Stimulated activated memory B cell treated with anti-CD40 and anti-IgM and Interleukin-4, amounts not matched to agents 10 μg/mL and 1 μg/mL and 100 μg/mL, for 72 hours (primary cell): ENCODE data around the gene TAF4.
"Not testable (repeated sequence)": the region's sequence is repeated elsewhere in the genome, so short reads cannot be mapped to it uniquely, and the experiment has no call there.

ENCODE experiments used
- ATAC-seq: fragments of 150-1000 bp; cut with Tn5 transposase; 2 replicates; pipeline ENCODE4 v1.10.0; 2021
- H3K27ac Mint-ChIP-seq: one replicate; pipeline ENCODE4 v1.8.0; 2022; ENCODE audit warnings: mild to moderate bottlenecking, mixed read lengths
- H3K27me3 Mint-ChIP-seq: one replicate; pipeline ENCODE4 v1.8.0; 2022; ENCODE audit warnings: mixed read lengths
- H3K36me3 Mint-ChIP-seq: one replicate; pipeline ENCODE4 v1.8.0; 2022; ENCODE audit warnings: mixed read lengths
- H3K4me1 Mint-ChIP-seq: one replicate; pipeline ENCODE4 v1.8.0; 2022; ENCODE audit warnings: mixed read lengths
- H3K4me3 Mint-ChIP-seq: one replicate; pipeline ENCODE4 v1.8.0; 2022; ENCODE audit warnings: mild to moderate bottlenecking, moderate library complexity, mixed read lengths
- H3K9me3 Mint-ChIP-seq: one replicate; pipeline ENCODE4 v1.8.0; 2022; ENCODE audit warnings: mixed read lengths

Gene TAF4

GRCh38 chr20:62066339-62066982, 780 bp upstream of the TAF4 start:
- Mint-ChIP-seq H3K4me3 (peak overlapping the region; percentile 95), H3K4me1 (peaks cover 44% of the 10 kb centered on the region), H3K9me3 (no peaks in the 10 kb centered on the region), H3K27ac (peak overlapping the region; percentile 88), H3K27me3 (peaks cover 7% of the 10 kb centered on the region), H3K36me3 (peaks cover 7% of the 10 kb centered on the region)
- peak; percentile 58 for ATAC-seq

DNA sequence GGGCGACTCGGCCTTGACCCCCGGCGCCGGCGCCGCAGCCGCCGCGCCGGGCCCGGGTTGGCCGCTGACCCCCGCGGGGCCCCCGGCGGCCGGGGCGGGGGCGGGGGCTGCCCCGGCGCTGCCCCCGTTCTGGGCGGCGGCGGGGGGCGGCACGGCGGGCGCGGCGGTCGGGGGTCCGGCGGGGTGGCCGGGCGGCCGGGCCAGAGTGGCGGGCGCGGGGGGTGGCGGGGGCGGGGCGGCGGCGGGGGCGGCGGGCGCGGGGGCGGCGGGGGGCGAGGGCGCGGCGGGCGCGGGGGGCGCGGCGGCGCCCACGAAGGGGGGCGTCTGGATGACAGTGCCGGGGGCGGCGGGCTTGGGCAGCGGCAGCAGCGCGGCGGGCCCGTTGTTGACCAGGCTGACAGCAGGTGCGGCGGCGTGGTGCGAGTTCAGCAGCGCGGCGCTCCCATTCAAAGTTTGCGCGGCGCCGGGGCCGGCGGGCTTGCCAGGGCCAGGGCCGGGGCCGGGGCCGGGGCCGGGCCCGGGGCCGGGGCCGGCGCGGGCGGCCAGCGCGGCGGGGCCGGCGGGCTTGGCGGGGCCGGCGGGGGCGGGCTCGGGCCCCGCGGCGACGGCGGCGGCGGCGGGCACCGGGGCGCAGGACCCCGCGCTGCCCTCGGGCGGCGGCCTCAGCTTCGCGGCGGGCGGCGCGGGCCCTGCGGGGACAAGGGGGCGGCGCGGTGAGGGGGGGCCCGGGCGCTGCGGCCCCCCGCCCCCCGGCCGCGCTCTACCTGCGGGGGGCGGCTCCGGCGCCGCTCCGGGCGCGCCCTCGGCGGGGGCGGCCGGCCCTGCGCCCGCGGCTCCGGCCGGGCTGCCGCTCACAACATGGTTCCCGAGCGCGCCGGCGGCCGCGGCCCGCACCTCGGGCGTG, 659 bp downstream of the TAF4 start:
- H3K9me3 Mint-ChIP-seq, result no peaks in the 10 kb centered on the region
- H3K27me3 Mint-ChIP-seq, result no peaks in the 10 kb centered on the region
- peak; percentile 40 for ATAC-seq
- H3K27ac Mint-ChIP-seq, result no peak overlapping the region
- peaks cover 59% of the 10 kb centered on the region for H3K4me1 Mint-ChIP-seq
- H3K4me3 Mint-ChIP-seq, result peak overlapping the region; percentile 31
- H3K36me3 Mint-ChIP-seq, result peaks cover 11% of the 10 kb centered on the region

GRCh38 chr20:62063981-62064769, 1.5 kb downstream of the TAF4 start:
- Mint-ChIP-seq H3K27ac (peak overlapping the region; percentile 35), H3K4me1 (peaks cover 67% of the 10 kb centered on the region), H3K9me3 (no peaks in the 10 kb centered on the region), H3K36me3 (peaks cover 18% of the 10 kb centered on the region), H3K27me3 (no peaks in the 10 kb centered on the region), H3K4me3 (peak overlapping the region; percentile 70)
- ATAC-seq, result peak; percentile 0

GRCh38 chr20:62063315-62063980, 2.2 kb downstream of the TAF4 start:
- Mint-ChIP-seq H3K36me3 (peaks cover 18% of the 10 kb centered on the region), H3K4me3 (peak overlapping the region; percentile 70), H3K27ac (peak overlapping the region; percentile 35), H3K27me3 (no peaks in the 10 kb centered on the region), H3K4me1 (peaks cover 70% of the 10 kb centered on the region), H3K9me3 (no peaks in the 10 kb centered on the region)
- no peak for ATAC-seq

- no peak overlapping the region for H3K4me3 Mint-ChIP-seq
- no peak for ATAC-seq
- peaks cover 68% of the 10 kb centered on the region for H3K4me1 Mint-ChIP-seq
These were observed 2.9 kb downstream of the TAF4 start for GRCh38 chr20:62062661-62063314.

DNA sequence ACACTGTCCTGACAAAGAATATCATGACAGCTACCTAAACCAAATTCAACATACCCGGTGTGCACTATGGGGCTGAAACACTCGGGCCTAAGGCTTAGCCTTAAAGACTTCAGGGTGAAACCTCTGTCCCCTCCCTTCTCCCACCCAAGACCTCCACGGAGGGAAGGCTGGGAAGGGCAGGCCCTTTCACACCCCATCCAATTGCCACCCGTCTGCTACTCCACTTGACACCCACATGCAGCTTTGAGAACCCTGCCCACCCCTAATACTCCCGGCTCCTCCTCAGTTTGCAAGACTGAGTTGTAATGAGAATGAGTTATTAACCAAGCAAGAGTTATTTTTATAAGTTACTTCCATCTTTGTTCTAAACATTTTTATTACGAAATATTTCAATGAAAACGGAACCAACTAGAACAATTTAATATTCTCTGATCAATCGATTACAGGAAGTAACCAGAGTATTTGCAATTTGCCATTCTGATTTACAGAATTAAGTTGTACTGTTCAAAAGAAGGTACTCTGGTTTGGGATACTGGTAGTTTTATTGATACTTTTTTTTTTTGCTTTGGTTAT, 3.7 kb downstream of the TAF4 start:
- peak overlapping the region; percentile 14 for H3K27ac Mint-ChIP-seq
- ATAC-seq, result no peak
- H3K4me1 Mint-ChIP-seq, result peaks cover 65% of the 10 kb centered on the region
- no peaks in the 10 kb centered on the region for H3K9me3 Mint-ChIP-seq
- H3K27me3 Mint-ChIP-seq, result no peaks in the 10 kb centered on the region
- peaks cover 18% of the 10 kb centered on the region for H3K36me3 Mint-ChIP-seq
- H3K4me3 Mint-ChIP-seq, result no peak overlapping the region

More at GRCh38 chr20:62062661-62063314, 2.9 kb downstream of the TAF4 start:
- Mint-ChIP-seq H3K36me3 (peaks cover 18% of the 10 kb centered on the region), H3K9me3 (no peaks in the 10 kb centered on the region), H3K27me3 (no peaks in the 10 kb centered on the region), H3K27ac (peak overlapping the region; percentile 14)

DNA sequence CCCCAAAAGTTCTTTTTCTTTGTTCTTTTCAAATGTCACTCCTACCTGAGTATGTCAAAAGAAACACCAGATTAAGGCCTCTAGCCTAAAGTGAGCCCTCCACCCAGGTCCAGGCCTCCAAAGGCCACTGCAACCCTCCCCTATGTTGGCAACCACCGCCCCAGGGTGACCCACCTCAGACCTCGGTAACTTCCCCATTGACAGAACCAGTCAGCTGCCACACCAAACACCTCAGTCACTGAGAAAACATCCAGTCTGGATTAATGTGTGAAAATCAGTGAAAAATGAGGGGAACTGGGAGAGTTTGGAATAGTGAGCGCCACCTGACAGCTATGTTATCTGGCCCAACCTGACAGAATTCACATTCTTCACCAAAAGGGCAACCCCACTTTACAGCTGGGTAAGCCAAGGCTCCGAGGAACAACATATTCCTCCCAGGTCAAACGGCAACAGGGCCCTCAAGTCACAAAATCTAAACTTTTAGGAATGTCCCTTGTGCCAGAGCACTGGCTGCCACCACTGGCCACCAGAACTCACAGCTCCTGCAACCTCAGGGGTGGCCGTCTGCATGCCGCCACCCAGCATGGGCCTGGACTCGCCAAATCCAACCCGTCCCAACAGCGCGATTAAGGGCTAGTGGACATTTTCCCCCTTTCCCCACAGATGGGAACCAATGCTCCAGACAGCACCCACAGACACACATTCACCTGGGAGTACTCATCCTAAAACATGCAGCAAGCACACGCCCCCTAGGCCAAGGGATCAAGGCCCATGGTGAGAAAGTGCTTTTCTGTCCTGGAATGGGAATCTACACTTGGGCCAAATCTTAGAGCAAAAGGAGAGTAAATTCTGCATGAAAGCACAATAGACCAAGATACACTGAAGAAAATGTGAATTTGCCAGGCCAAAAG, 4.8 kb downstream of the TAF4 start:
- Mint-ChIP-seq H3K9me3 (no peaks in the 10 kb centered on the region), H3K27ac (no peak overlapping the region), H3K36me3 (peaks cover 18% of the 10 kb centered on the region), H3K4me1 (peaks cover 70% of the 10 kb centered on the region), H3K27me3 (no peaks in the 10 kb centered on the region), H3K4me3 (no peak overlapping the region)
- ATAC-seq, result no peak

DNA sequence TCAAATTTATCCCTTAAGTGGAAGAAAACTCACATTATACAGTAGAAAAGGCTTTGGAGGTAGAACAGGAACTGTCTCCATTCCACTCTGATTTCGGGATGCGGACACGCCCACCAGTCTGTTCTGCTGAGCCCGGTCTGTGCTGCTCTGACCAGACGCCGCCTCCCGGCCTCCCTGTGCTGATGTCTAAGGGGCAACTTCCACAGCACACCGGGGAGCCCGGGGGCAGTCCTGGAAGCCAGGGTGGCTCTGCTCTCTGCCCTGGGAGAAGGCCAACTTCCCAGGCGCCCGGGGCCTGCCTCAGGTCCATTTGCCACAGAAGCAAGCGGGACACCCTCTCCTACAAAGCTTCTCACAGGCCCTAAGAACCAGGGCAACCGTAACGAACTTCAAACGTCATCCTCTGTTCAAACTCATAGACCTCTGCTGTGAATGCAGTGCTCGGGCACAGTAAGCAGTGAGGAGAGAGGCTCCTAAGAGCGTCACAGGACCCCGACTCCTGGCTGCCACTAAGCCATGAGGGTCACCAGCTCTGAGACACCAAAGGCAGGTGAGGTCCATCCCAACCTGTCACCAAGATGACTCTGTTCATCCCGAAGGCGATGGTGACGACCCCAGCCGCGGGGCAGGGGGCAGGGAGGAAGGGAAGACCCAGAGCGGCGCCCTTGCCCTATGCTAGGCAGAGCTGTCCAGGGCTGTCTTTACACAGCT, 5.6 kb downstream of the TAF4 start:
- ATAC-seq, result no peak
- Mint-ChIP-seq H3K27ac (no peak overlapping the region), H3K4me3 (no peak overlapping the region), H3K4me1 (peaks cover 76% of the 10 kb centered on the region), H3K27me3 (no peaks in the 10 kb centered on the region), H3K9me3 (no peaks in the 10 kb centered on the region), H3K36me3 (peaks cover 26% of the 10 kb centered on the region)

DNA sequence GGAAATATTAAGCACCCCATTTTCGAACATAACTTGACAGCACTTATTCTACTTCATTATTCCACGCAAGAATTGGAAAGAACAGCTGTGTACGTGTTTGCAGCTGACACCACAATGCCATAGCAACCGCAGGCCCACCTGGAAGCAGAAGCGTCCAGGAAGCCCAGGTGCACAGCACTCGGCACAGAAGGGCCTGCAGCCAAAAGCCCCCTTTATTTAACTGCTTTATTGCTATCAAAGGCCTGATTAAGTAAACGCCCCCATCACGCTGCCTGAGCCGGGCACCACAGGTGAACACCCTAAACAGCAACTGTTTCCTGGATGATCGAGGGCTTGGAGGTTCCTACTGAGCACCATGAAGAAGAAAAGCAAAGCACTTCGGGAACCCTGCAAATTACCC, 6.3 kb downstream of the TAF4 start:
- no peak for ATAC-seq
- H3K4me1 Mint-ChIP-seq, result peaks cover 83% of the 10 kb centered on the region
- peaks cover 32% of the 10 kb centered on the region for H3K36me3 Mint-ChIP-seq
- no peak overlapping the region for H3K4me3 Mint-ChIP-seq
- no peaks in the 10 kb centered on the region for H3K27me3 Mint-ChIP-seq
- H3K27ac Mint-ChIP-seq, result no peak overlapping the region
- no peaks in the 10 kb centered on the region for H3K9me3 Mint-ChIP-seq

GRCh38 chr20:62058941-62059340, 6.7 kb downstream of the TAF4 start:
- Mint-ChIP-seq H3K4me1 (peaks cover 84% of the 10 kb centered on the region), H3K36me3 (peaks cover 36% of the 10 kb centered on the region), H3K27me3 (no peaks in the 10 kb centered on the region), H3K27ac (no peak overlapping the region), H3K9me3 (no peaks in the 10 kb centered on the region), H3K4me3 (no peak overlapping the region)
- no peak for ATAC-seq

DNA sequence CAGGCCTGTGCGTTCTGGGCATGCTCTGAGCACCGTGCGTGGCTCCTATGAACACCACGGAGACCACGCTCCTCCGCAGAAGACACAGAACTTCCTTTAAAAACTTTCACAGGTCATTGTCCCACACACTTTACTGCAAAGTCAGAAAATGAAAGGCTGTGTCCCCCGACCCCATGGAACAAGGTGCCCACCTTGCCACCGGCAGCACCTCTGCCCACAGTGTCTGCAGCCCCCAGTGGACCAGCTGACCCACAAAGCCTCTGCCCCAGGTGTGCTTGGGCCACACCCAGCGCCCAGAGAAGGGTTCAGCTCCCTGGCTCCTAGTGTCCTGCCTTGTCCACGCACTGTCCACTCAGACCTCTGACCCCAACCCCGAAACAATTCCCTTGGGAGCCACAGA, 8.7 kb downstream of the TAF4 start:
- Mint-ChIP-seq H3K9me3 (no peaks in the 10 kb centered on the region), H3K4me3 (no peak overlapping the region), H3K4me1 (peaks cover 79% of the 10 kb centered on the region), H3K27ac (no peak overlapping the region), H3K36me3 (peaks cover 41% of the 10 kb centered on the region), H3K27me3 (no peaks in the 10 kb centered on the region)
- ATAC-seq, result no peak

GRCh38 chr20:62056377-62056776, 9.3 kb downstream of the TAF4 start:
- H3K4me1 Mint-ChIP-seq, result peaks cover 79% of the 10 kb centered on the region
- no peaks in the 10 kb centered on the region for H3K27me3 Mint-ChIP-seq
- H3K27ac Mint-ChIP-seq, result no peak overlapping the region
- no peaks in the 10 kb centered on the region for H3K9me3 Mint-ChIP-seq
- no peak for ATAC-seq
- peaks cover 41% of the 10 kb centered on the region for H3K36me3 Mint-ChIP-seq
- no peak overlapping the region for H3K4me3 Mint-ChIP-seq

- Mint-ChIP-seq H3K4me1 (peaks cover 79% of the 10 kb centered on the region), H3K36me3 (peaks cover 41% of the 10 kb centered on the region), H3K27ac (peak overlapping the region; percentile 57)
- H3K27me3 Mint-ChIP-seq, ATAC-seq, H3K9me3 Mint-ChIP-seq, H3K4me3 Mint-ChIP-seq: not testable (repeated sequence)
These were observed 9.9 kb downstream of the TAF4 start for GRCh38 chr20:62055862-62056115.
